ENCODE results near the gene PALMD.

- TF ChIP-seq CTCF (IDR thresholded peaks at IDR 0.05) (no peak), ELK1 (IDR thresholded peaks at IDR 0.05; ENCODE audit: low read depth, low read length) (no peak), ZNF302 (CRISPR knock-in tag; IDR thresholded peaks at IDR 0.05) (no peak), MAX (IDR thresholded peaks at IDR 0.05) (no peak), POLR2A (IDR thresholded peaks at IDR 0.05; ENCODE audit: low read length) (no peak), CEBPB (IDR thresholded peaks at IDR 0.05) (no peak), FOXS1 (CRISPR knock-in tag; IDR thresholded peaks at IDR 0.05) (no peak), EP300 (IDR thresholded peaks at IDR 0.05) (no peak), TP53 (CRISPR knock-in tag; IDR thresholded peaks at IDR 0.05) (no peak)
These were observed 42.0 kb upstream of the PALMD start for GRCh38 chr1:99603699-99604560.

Measured in A549 (cell line).